ENCODE data around the gene NOL9. TPM values are rescaled to one million over a fixed set of nuclear protein-coding genes. Genes with fewer than 3 reads are reported as not detected.

NOL9 gene
- total and polyA plus RNA-seq, 2 of the 13 experiments (the other 11 are each of a cell fraction or from before 2014, with no cell fraction given): 18.0 to 24.7 TPM

DNA sequence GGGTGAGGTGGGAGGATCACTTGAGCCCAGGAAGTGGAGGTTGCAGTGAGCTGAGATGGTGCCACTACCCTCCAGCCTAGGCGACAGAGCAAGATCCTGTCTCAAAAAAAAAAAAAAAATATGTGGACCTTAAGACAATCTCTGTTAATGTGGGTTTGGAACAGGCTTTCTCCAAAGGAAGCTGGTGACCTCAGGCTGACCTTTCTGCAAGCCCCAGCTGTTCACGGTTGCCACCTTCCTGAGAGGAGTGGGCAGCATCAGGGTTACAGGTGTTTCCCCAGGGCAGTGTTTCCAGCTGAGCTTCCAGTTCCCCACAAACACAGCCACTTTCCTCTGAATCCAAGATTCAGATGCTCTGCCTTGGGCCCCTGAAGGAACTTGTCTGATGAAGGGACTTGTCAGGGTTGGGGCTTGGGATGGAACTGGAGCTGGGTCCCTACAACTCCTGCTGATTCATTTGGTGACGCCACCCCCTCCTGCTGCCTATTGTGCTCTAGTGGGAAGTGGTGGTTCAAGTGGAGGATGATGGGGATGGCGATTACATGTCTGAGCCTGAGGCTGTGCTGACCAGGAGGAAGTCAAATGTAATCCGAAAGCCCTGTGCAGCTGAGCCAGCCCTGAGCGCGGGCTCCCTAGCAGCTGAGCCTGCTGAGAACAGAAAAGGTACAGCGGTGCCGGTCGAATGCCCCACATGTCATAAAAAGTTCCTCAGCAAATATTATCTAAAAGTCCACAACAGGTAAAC lies 27.4 kb upstream of the NOL9 start (continued):
- TF ChIP-seq, protein P1, sequence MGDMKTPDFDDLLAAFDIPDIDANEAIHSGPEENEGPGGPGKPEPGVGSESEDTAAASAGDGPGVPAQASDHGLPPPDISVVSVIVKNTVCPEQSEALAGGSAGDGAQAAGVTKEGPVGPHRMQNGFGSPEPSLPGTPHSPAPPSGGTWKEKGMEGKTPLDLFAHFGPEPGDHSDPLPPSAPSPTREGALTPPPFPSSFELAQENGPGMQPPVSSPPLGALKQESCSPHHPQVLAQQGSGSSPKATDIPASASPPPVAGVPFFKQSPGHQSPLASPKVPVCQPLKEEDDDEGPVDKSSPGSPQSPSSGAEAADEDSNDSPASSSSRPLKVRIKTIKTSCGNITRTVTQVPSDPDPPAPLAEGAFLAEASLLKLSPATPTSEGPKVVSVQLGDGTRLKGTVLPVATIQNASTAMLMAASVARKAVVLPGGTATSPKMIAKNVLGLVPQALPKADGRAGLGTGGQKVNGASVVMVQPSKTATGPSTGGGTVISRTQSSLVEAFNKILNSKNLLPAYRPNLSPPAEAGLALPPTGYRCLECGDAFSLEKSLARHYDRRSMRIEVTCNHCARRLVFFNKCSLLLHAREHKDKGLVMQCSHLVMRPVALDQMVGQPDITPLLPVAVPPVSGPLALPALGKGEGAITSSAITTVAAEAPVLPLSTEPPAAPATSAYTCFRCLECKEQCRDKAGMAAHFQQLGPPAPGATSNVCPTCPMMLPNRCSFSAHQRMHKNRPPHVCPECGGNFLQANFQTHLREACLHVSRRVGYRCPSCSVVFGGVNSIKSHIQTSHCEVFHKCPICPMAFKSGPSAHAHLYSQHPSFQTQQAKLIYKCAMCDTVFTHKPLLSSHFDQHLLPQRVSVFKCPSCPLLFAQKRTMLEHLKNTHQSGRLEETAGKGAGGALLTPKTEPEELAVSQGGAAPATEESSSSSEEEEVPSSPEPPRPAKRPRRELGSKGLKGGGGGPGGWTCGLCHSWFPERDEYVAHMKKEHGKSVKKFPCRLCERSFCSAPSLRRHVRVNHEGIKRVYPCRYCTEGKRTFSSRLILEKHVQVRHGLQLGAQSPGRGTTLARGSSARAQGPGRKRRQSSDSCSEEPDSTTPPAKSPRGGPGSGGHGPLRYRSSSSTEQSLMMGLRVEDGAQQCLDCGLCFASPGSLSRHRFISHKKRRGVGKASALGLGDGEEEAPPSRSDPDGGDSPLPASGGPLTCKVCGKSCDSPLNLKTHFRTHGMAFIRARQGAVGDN (CRISPR knock-in tag; IDR thresholded peaks at IDR 0.05): peak; percentile 39
- TF ChIP-seq FIP1L1 (IDR thresholded peaks at IDR 0.05; ENCODE audit: borderline replicate concordance, insufficient read depth, low read depth, low read length) (no peak), SALL2 (CRISPR knock-in tag; IDR thresholded peaks at IDR 0.05) (0 out of 2 replicates have a peak, but pooled peaks have one; percentile 2), ATF1 (CRISPR knock-in tag; IDR thresholded peaks at IDR 0.05) (0 out of 2 replicates have a peak, but pooled peaks have one; percentile 39), ZBTB38 (CRISPR knock-in tag; IDR thresholded peaks at IDR 0.05) (0 out of 2 replicates have a peak, but pooled peaks have one; percentile 3), ZNF598 (CRISPR knock-in tag; IDR thresholded peaks at IDR 0.05; ENCODE audit: borderline replicate concordance) (peak; percentile 78; the same call in 1 of the 2 replicates), GTF3A (CRISPR knock-in tag; conservative IDR thresholded peaks at IDR 0.05) (0 out of 2 replicates have a peak, but pooled peaks have one; percentile 28)
- TF ChIP-seq, protein P2, sequence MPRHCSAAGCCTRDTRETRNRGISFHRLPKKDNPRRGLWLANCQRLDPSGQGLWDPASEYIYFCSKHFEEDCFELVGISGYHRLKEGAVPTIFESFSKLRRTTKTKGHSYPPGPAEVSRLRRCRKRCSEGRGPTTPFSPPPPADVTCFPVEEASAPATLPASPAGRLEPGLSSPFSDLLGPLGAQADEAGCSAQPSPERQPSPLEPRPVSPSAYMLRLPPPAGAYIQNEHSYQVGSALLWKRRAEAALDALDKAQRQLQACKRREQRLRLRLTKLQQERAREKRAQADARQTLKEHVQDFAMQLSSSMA (CRISPR knock-in tag; IDR thresholded peaks at IDR 0.05): 0 out of 2 replicates have a peak, but pooled peaks have one; percentile 51
